C4-2B (cell line): Measurements from ENCODE around the gene NUDT14.

Experiments
- ZFX ChIP-seq: fragments of 450-650 bp; IDR thresholded peaks from 2 replicates; pipeline ENCODE4 v1.6.1; 2017
- TF ChIP-seq, protein P1 (sequence below): fragments of 450-650 bp; conservative IDR thresholded peaks from 2 replicates; pipeline ENCODE4 v1.5.1; 2017; ENCODE audit warnings: mild to moderate bottlenecking

- TF ChIP-seq, protein P1, sequence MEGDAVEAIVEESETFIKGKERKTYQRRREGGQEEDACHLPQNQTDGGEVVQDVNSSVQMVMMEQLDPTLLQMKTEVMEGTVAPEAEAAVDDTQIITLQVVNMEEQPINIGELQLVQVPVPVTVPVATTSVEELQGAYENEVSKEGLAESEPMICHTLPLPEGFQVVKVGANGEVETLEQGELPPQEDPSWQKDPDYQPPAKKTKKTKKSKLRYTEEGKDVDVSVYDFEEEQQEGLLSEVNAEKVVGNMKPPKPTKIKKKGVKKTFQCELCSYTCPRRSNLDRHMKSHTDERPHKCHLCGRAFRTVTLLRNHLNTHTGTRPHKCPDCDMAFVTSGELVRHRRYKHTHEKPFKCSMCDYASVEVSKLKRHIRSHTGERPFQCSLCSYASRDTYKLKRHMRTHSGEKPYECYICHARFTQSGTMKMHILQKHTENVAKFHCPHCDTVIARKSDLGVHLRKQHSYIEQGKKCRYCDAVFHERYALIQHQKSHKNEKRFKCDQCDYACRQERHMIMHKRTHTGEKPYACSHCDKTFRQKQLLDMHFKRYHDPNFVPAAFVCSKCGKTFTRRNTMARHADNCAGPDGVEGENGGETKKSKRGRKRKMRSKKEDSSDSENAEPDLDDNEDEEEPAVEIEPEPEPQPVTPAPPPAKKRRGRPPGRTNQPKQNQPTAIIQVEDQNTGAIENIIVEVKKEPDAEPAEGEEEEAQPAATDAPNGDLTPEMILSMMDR = no peak
- no peak for TF ChIP-seq ZFX
Observed at GRCh38 chr14:105154476-105154871, 26.6 kb downstream of the NUDT14 start.
